Measurements from ENCODE around the gene RPS6KA3. TPM values are rescaled to one million over a fixed set of nuclear protein-coding genes. Genes with fewer than 3 reads are reported as not detected.

The RPS6KA3 gene
- total RNA-seq, 1 donor from 2014 or later, result 33.6 TPM

GRCh38 chrX:20284992-20285391, 18.3 kb upstream of the RPS6KA3 start:
- Histone ChIP-seq H3K27ac (replicated peaks) (no peak overlapping the region), H3K4me1 (no peaks in the 10 kb centered on the region), H3K9me3 (replicated peaks) (no peaks in the 10 kb centered on the region), H3K27me3 (ENCODE audit: low read depth) (no peaks in the 10 kb centered on the region), H3K4me3 (no peak overlapping the region), H3K36me3 (no peaks in the 10 kb centered on the region)
- no peak for DNase-seq
- intact Hi-C loops (cut with micrococcal nuclease), result no loop called here
- no peak for TF ChIP-seq CTCF (IDR thresholded peaks at IDR 0.05; ENCODE audit: borderline replicate concordance)

GRCh38 chrX:20284444-20284843, 17.7 kb upstream of the RPS6KA3 start:
- Histone ChIP-seq H3K27ac (replicated peaks) (no peak overlapping the region), H3K36me3 (no peaks in the 10 kb centered on the region), H3K4me1 (no peaks in the 10 kb centered on the region), H3K4me3 (no peak overlapping the region), H3K9me3 (replicated peaks) (no peaks in the 10 kb centered on the region), H3K27me3 (ENCODE audit: low read depth) (no peaks in the 10 kb centered on the region)
- intact Hi-C loops (cut with micrococcal nuclease), result no loop called here
- DNase-seq, result no peak
- TF ChIP-seq CTCF (IDR thresholded peaks at IDR 0.05; ENCODE audit: borderline replicate concordance), result no peak

- Histone ChIP-seq H3K36me3 (no peaks in the 10 kb centered on the region), H3K4me3 (no peak overlapping the region), H3K9me3 (replicated peaks) (no peaks in the 10 kb centered on the region), H3K27ac (replicated peaks) (no peak overlapping the region), H3K27me3 (ENCODE audit: low read depth) (no peaks in the 10 kb centered on the region), H3K4me1 (no peaks in the 10 kb centered on the region)
- no peak for TF ChIP-seq CTCF (IDR thresholded peaks at IDR 0.05; ENCODE audit: borderline replicate concordance)
- intact Hi-C loops (cut with micrococcal nuclease), result no loop called here
- no peak for DNase-seq
These were observed 14.2 kb upstream of the RPS6KA3 start for GRCh38 chrX:20280938-20281337.

GRCh38 chrX:20274121-20274520, 7.4 kb upstream of the RPS6KA3 start:
- no peak for DNase-seq
- intact Hi-C loops (cut with micrococcal nuclease), result no loop called here
- Histone ChIP-seq H3K9me3 (replicated peaks) (no peaks in the 10 kb centered on the region), H3K27me3 (ENCODE audit: low read depth) (no peaks in the 10 kb centered on the region), H3K27ac (replicated peaks) (no peak overlapping the region), H3K36me3 (no peaks in the 10 kb centered on the region), H3K4me1 (no peaks in the 10 kb centered on the region), H3K4me3 (no peak overlapping the region)
- no peak for TF ChIP-seq CTCF (IDR thresholded peaks at IDR 0.05; ENCODE audit: borderline replicate concordance)

GRCh38 chrX:20271730-20272129, 5.0 kb upstream of the RPS6KA3 start:
- H3K4me1 ChIP-seq, result no peaks in the 10 kb centered on the region
- H3K4me3 ChIP-seq, result no peak overlapping the region
- intact Hi-C loops (cut with micrococcal nuclease), result no loop called here
- H3K9me3 ChIP-seq (replicated peaks), result no peaks in the 10 kb centered on the region
- no peak for DNase-seq
- no peaks in the 10 kb centered on the region for H3K27me3 ChIP-seq (ENCODE audit: low read depth)
- TF ChIP-seq CTCF (IDR thresholded peaks at IDR 0.05; ENCODE audit: borderline replicate concordance), result no peak
- H3K36me3 ChIP-seq, result no peaks in the 10 kb centered on the region
- no peak overlapping the region for H3K27ac ChIP-seq (replicated peaks)

GRCh38 chrX:20271186-20271585, 4.5 kb upstream of the RPS6KA3 start:
- H3K36me3 ChIP-seq, result no peaks in the 10 kb centered on the region
- intact Hi-C loops (cut with micrococcal nuclease), result no loop called here
- no peak overlapping the region for H3K27ac ChIP-seq (replicated peaks)

More at GRCh38 chrX:20271186-20271585, 4.5 kb upstream of the RPS6KA3 start:
- Histone ChIP-seq H3K4me3 (no peak overlapping the region), H3K9me3 (replicated peaks) (no peaks in the 10 kb centered on the region), H3K27me3 (ENCODE audit: low read depth) (no peaks in the 10 kb centered on the region), H3K4me1 (no peaks in the 10 kb centered on the region)
- no peak for TF ChIP-seq CTCF (IDR thresholded peaks at IDR 0.05; ENCODE audit: borderline replicate concordance)
- DNase-seq, result no peak
